Nephron progenitor cell (in vitro differentiated cells): ENCODE measurements around the gene KLRC2.
"Not testable (repeated sequence)": the region's sequence is repeated elsewhere in the genome, so short reads cannot be mapped to it uniquely, and the experiment has no call there.

Source experiments
- DNase-seq: peaks from one replicate; pipeline ENCODE4 v3.0.0; 2021
- H3K27ac Mint-ChIP-seq: 2 replicates; pipeline ENCODE4 v1.8.0; 2021; ENCODE audit warnings: mild to moderate bottlenecking, moderate library complexity, mixed read lengths
- H3K27me3 Mint-ChIP-seq: 2 replicates; pipeline ENCODE4 v1.8.0; 2021; ENCODE audit warnings: mild to moderate bottlenecking, low read depth, mixed read lengths; ENCODE audit not compliant: poor library complexity
- H3K36me3 Mint-ChIP-seq: 2 replicates; pipeline ENCODE4 v1.8.0; 2021; ENCODE audit warnings: low read depth, mixed read lengths
- H3K4me1 Mint-ChIP-seq: 2 replicates; pipeline ENCODE4 v1.8.0; 2021; ENCODE audit warnings: mixed read lengths
- H3K4me3 Mint-ChIP-seq: 2 replicates; pipeline ENCODE4 v1.8.0; 2021; ENCODE audit warnings: mild to moderate bottlenecking, moderate library complexity, mixed read lengths
- H3K9me3 Mint-ChIP-seq: 2 replicates; pipeline ENCODE4 v1.8.0; 2021; ENCODE audit warnings: mild to moderate bottlenecking, moderate library complexity, mixed read lengths
- CTCF ChIP-seq: fragments of 200-600 bp; sonication (generic); IDR thresholded peaks from 2 replicates; pipeline ENCODE4 v1.5.0; 2021; ENCODE audit warnings: antibody characterized with exemption

Gene KLRC2

GRCh38 chr12:10400829-10401228 lies 35.0 kb downstream of the KLRC2 start:
- H3K27me3 Mint-ChIP-seq: peaks cover 3% of the 10 kb centered on the region
- TF ChIP-seq CTCF: no peak
- no peak overlapping the region for H3K27ac Mint-ChIP-seq
- no peak for DNase-seq
- H3K4me1 Mint-ChIP-seq: peaks cover 13% of the 10 kb centered on the region
- H3K36me3 Mint-ChIP-seq: no peaks in the 10 kb centered on the region
- H3K4me3 Mint-ChIP-seq: no peak overlapping the region
- peaks cover 4% of the 10 kb centered on the region for H3K9me3 Mint-ChIP-seq

- Mint-ChIP-seq H3K27ac (no peak overlapping the region), H3K36me3 (no peaks in the 10 kb centered on the region), H3K27me3 (peaks cover 3% of the 10 kb centered on the region), H3K4me1 (peaks cover 30% of the 10 kb centered on the region), H3K9me3 (no peaks in the 10 kb centered on the region), H3K4me3 (no peak overlapping the region)
- no peak for TF ChIP-seq CTCF
- DNase-seq: no peak
These were observed 37.6 kb downstream of the KLRC2 start for GRCh38 chr12:10398168-10398567.

- Mint-ChIP-seq H3K4me3 (no peak overlapping the region), H3K4me1 (peaks cover 30% of the 10 kb centered on the region), H3K36me3 (no peaks in the 10 kb centered on the region)
These were observed 38.5 kb downstream of the KLRC2 start for GRCh38 chr12:10397296-10397695.

GRCh38 chr12:10396176-10396575 lies 39.6 kb downstream of the KLRC2 start:
- H3K4me3 Mint-ChIP-seq, H3K36me3 Mint-ChIP-seq, DNase-seq, H3K27ac Mint-ChIP-seq, H3K9me3 Mint-ChIP-seq, H3K27me3 Mint-ChIP-seq: not testable (repeated sequence)
- H3K4me1 Mint-ChIP-seq: peaks cover 30% of the 10 kb centered on the region

More at GRCh38 chr12:10397296-10397695, 38.5 kb downstream of the KLRC2 start:
- Mint-ChIP-seq H3K27ac (no peak overlapping the region), H3K9me3 (no peaks in the 10 kb centered on the region), H3K27me3 (peaks cover 6% of the 10 kb centered on the region)
- no peak for DNase-seq
- TF ChIP-seq CTCF: no peak

GRCh38 chr12:10395390-10395998 lies 40.3 kb downstream of the KLRC2 start:
- DNase-seq: no peak
- Mint-ChIP-seq H3K9me3 (no peaks in the 10 kb centered on the region), H3K27ac (peak overlapping the region; percentile 58), H3K4me3 (no peak overlapping the region), H3K4me1 (peaks cover 30% of the 10 kb centered on the region), H3K27me3 (peaks cover 8% of the 10 kb centered on the region), H3K36me3 (no peaks in the 10 kb centered on the region)
- TF ChIP-seq CTCF: no peak

GRCh38 chr12:10394531-10395152 lies 41.2 kb downstream of the KLRC2 start:
- H3K9me3 Mint-ChIP-seq, DNase-seq, H3K27ac Mint-ChIP-seq, H3K36me3 Mint-ChIP-seq, H3K4me3 Mint-ChIP-seq: not testable (repeated sequence)
- Mint-ChIP-seq H3K27me3 (peaks cover 11% of the 10 kb centered on the region), H3K4me1 (peaks cover 30% of the 10 kb centered on the region)

- Mint-ChIP-seq H3K4me3 (no peak overlapping the region), H3K27ac (no peak overlapping the region), H3K27me3 (peaks cover 8% of the 10 kb centered on the region), H3K4me1 (peaks cover 30% of the 10 kb centered on the region), H3K36me3 (no peaks in the 10 kb centered on the region), H3K9me3 (no peaks in the 10 kb centered on the region)
- TF ChIP-seq CTCF: no peak
- DNase-seq: no peak
These were observed 42.5 kb downstream of the KLRC2 start for GRCh38 chr12:10393291-10393690.
